Measurements from ENCODE around the gene LLCFC1. TPM values are rescaled to one million over a fixed set of nuclear protein-coding genes. Genes with fewer than 3 reads are reported as not detected.

Gene LLCFC1
- total RNA-seq, 2 donors from 2014 or later, result 6.4 TPM; not detected in 1

- intact Hi-C loops (cut with DNase I), result no loop called here
- Histone ChIP-seq H3K36me3 (no peaks in the 10 kb centered on the region), H3K27me3 (replicated peaks; ENCODE audit: insufficient read depth) (no peaks in the 10 kb centered on the region), H3K4me3 (no peak overlapping the region), H3K4me1 (replicated peaks) (no peaks in the 10 kb centered on the region), H3K9me3 (no peaks in the 10 kb centered on the region), H3K27ac (no peak overlapping the region)
- WGBS, result 87% methylated on average over 11 of the region's 11 CpGs
- no peak for DNase-seq (ENCODE audit: low spot score)
- no peak for TF ChIP-seq POLR2AphosphoS5 (IDR thresholded peaks at IDR 0.05)
- no peak for TF ChIP-seq POLR2A (IDR thresholded peaks at IDR 0.05)
- TF ChIP-seq CTCF (IDR thresholded peaks at IDR 0.05), result no peak
Measured at GRCh38 chr7:142930126-142930730, 9.1 kb upstream of the LLCFC1 start.

- 54% methylated on average over 5 of the region's 5 CpGs for WGBS
- Histone ChIP-seq H3K9me3 (no peaks in the 10 kb centered on the region), H3K27ac (no peak overlapping the region), H3K27me3 (replicated peaks; ENCODE audit: insufficient read depth) (no peaks in the 10 kb centered on the region), H3K4me1 (replicated peaks) (no peaks in the 10 kb centered on the region), H3K36me3 (no peaks in the 10 kb centered on the region), H3K4me3 (no peak overlapping the region)
- TF ChIP-seq CTCF (IDR thresholded peaks at IDR 0.05) (no peak), POLR2A (IDR thresholded peaks at IDR 0.05) (no peak), POLR2AphosphoS5 (IDR thresholded peaks at IDR 0.05) (no peak)
- intact Hi-C loops (cut with DNase I), result no loop called here
- no peak for DNase-seq (ENCODE audit: low spot score)
Measured at GRCh38 chr7:142932386-142933091, 6.7 kb upstream of the LLCFC1 start.

GRCh38 chr7:142933092-142933475 lies 6.2 kb upstream of the LLCFC1 start:
- intact Hi-C loops (cut with DNase I), result no loop called here
- H3K27ac ChIP-seq, result no peak overlapping the region
- no peak overlapping the region for H3K4me3 ChIP-seq
- 92% methylated on average over 7 of the region's 7 CpGs for WGBS
- H3K9me3 ChIP-seq, result no peaks in the 10 kb centered on the region
- H3K36me3 ChIP-seq, result no peaks in the 10 kb centered on the region
- no peaks in the 10 kb centered on the region for H3K4me1 ChIP-seq (replicated peaks)
- H3K27me3 ChIP-seq (replicated peaks; ENCODE audit: insufficient read depth), result no peaks in the 10 kb centered on the region
- DNase-seq (ENCODE audit: low spot score), result no peak
- TF ChIP-seq CTCF (IDR thresholded peaks at IDR 0.05) (no peak), POLR2A (IDR thresholded peaks at IDR 0.05) (no peak), POLR2AphosphoS5 (IDR thresholded peaks at IDR 0.05) (no peak)

- intact Hi-C loops (cut with DNase I), result no loop called here
- 71% methylated on average over 4 of the region's 4 CpGs for WGBS
- H3K36me3 ChIP-seq, result no peaks in the 10 kb centered on the region
- no peaks in the 10 kb centered on the region for H3K4me1 ChIP-seq (replicated peaks)
- no peaks in the 10 kb centered on the region for H3K27me3 ChIP-seq (replicated peaks; ENCODE audit: insufficient read depth)
- no peak within 1 kb of the TSS for H3K27ac ChIP-seq
- H3K9me3 ChIP-seq, result no peaks in the 10 kb centered on the region
- TF ChIP-seq POLR2A (IDR thresholded peaks at IDR 0.05) (no peak), POLR2AphosphoS5 (IDR thresholded peaks at IDR 0.05) (no peak), CTCF (IDR thresholded peaks at IDR 0.05) (no peak)
- H3K4me3 ChIP-seq, result no peak within 1 kb of the TSS
- no peak for DNase-seq (ENCODE audit: low spot score)
Measured at GRCh38 chr7:142933624-142934023, 5.7 kb upstream of the LLCFC1 start, which contains the start of gene TRPV5. TRPV5 (minus strand) TSS chr7:142933746; CDS start chr7:142933459, 287 bp downstream.

GRCh38 chr7:142934056-142934455 lies 5.2 kb upstream of the LLCFC1 start:
- Histone ChIP-seq H3K4me3 (no peak overlapping the region), H3K36me3 (no peaks in the 10 kb centered on the region), H3K27me3 (replicated peaks; ENCODE audit: insufficient read depth) (no peaks in the 10 kb centered on the region), H3K9me3 (no peaks in the 10 kb centered on the region), H3K4me1 (replicated peaks) (no peaks in the 10 kb centered on the region), H3K27ac (no peak overlapping the region)
- intact Hi-C loops (cut with DNase I), result no loop called here
- 80% methylated on average over 12 of the region's 12 CpGs for WGBS
- DNase-seq (ENCODE audit: low spot score), result no peak
- TF ChIP-seq CTCF (IDR thresholded peaks at IDR 0.05) (no peak), POLR2AphosphoS5 (IDR thresholded peaks at IDR 0.05) (no peak), POLR2A (IDR thresholded peaks at IDR 0.05) (no peak)
